Fibroblast of lung (primary cell): ENCODE data around the gene SENP7.

ENCODE experiments used
- CTCF ChIP-seq, 2 donors: IDR thresholded peaks in 1 of 2; conservative IDR thresholded peaks in 1 of 2; 1 replicate in 1 of 2; 2 replicates in 1 of 2; pipeline ENCODE4 v1.5.1; 2011 to 2012; ENCODE audit warnings: low read length in 2 of 2, control low read depth in 1 of 2, inconsistent platforms in 1 of 2, low read depth in 1 of 2, mild to moderate bottlenecking in 1 of 2
- EZH2 ChIP-seq: IDR thresholded peaks from 2 replicates; pipeline ENCODE4 v1.5.1; 2012; ENCODE audit warnings: low read length, control low read depth, mild to moderate bottlenecking; ENCODE audit errors: missing control alignments

DNA sequence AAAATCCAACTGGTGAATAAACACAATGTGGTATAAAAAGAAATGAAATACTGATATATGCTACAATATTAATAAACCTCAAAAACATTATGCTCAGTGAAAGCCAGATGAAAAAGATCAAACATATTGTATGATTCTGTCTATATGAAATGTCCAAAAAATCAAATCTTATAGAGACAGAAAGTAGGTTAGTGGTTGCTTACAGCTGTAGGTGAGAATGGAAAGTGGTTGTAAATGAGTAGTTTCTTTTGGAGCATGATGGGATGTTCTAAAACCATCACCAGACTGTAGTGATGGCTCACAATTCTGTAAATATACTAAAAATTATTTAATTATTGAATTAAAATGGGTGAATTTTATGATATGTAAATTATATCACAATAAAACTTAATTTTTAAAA lies 58.4 kb downstream of the SENP7 start:
- TF ChIP-seq CTCF (conservative IDR thresholded peaks at IDR 0.05 in 1 of 2, IDR thresholded peaks at IDR 0.05 in 1 of 2; ENCODE audit: low read depth in 1 of 2, low read length in 2 of 2) (no peak), EZH2 (no peak)
